ENCODE data around the gene DALRD3. TPM values are rescaled to one million over a fixed set of nuclear protein-coding genes. Genes with fewer than 3 reads are reported as not detected.

DALRD3 gene
- total and polyA plus RNA-seq, 4 donors = 7.9 to 10.6 (median 9.3) TPM

GRCh38 chr3:49032646-49033304, 14.4 kb upstream of the DALRD3 start:
- TF ChIP-seq FOXA1 (IDR thresholded peaks at IDR 0.05) = no peak
- TF ChIP-seq RAD21 (IDR thresholded peaks at IDR 0.05) = no peak
- no peak for TF ChIP-seq NR2F2 (IDR thresholded peaks at IDR 0.05)
- TF ChIP-seq EGR1 (IDR thresholded peaks at IDR 0.05; ENCODE audit: low read depth in 2 of 2) = no peak
- TF ChIP-seq ZBTB33 (IDR thresholded peaks at IDR 0.05) = no peak
- no peak for TF ChIP-seq HNF4A (conservative IDR thresholded peaks at IDR 0.05)
- TF ChIP-seq REST (IDR thresholded peaks at IDR 0.05) = no peak
- TF ChIP-seq YY1 (IDR thresholded peaks at IDR 0.05) = no peak
- TF ChIP-seq JUND (IDR thresholded peaks at IDR 0.05) = no peak
- no peak for TF ChIP-seq SP1 (IDR thresholded peaks at IDR 0.05)
- no peak for TF ChIP-seq RXRA (IDR thresholded peaks at IDR 0.05)
- TF ChIP-seq GABPA (IDR thresholded peaks at IDR 0.05 in 1 of 2, conservative IDR thresholded peaks at IDR 0.05 in 1 of 2) = no peak
- TF ChIP-seq, protein P1, sequence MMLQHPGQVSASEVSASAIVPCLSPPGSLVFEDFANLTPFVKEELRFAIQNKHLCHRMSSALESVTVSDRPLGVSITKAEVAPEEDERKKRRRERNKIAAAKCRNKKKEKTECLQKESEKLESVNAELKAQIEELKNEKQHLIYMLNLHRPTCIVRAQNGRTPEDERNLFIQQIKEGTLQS (IDR thresholded peaks at IDR 0.05) = no peak
- TF ChIP-seq CTCF (IDR thresholded peaks at IDR 0.05; ENCODE audit: low read depth, low read length, missing input control) = no peak
- TF ChIP-seq FOXA2 (IDR thresholded peaks at IDR 0.05) = no peak
- no peak for TF ChIP-seq HNF4G (IDR thresholded peaks at IDR 0.05)
- TF ChIP-seq, protein P2, sequence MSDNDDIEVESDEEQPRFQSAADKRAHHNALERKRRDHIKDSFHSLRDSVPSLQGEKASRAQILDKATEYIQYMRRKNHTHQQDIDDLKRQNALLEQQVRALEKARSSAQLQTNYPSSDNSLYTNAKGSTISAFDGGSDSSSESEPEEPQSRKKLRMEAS (IDR thresholded peaks at IDR 0.05) = no peak
- no peak for TF ChIP-seq TAF1 (conservative IDR thresholded peaks at IDR 0.05)
- H3K4me3 ChIP-seq (ENCODE audit: low read depth in 1 of 3, low read length in 3 of 3) = no peak overlapping the region
- no peak overlapping the region for H3K9ac ChIP-seq (ENCODE audit: low read depth in 1 of 2, low read length in 2 of 2)
- H3K27ac ChIP-seq (ENCODE audit: low read depth in 1 of 2, low read length in 2 of 2) = no peak overlapping the region
- H3K36me3 ChIP-seq (ENCODE audit: control insufficient read depth in 4 of 4, insufficient read depth in 3 of 4, low read depth in 1 of 4, low read length in 3 of 4) = peaks cover 7 to 38% (median 32%) of the 10 kb centered on the region in 4 donors
- H3K9me3 ChIP-seq (ENCODE audit: control insufficient read depth in 4 of 4, low read length in 3 of 4) = no peaks in the 10 kb centered on the region
- peaks cover 0 to 16% (median 10%) of the 10 kb centered on the region in 4 donors for H3K4me1 ChIP-seq (ENCODE audit: control insufficient read depth in 4 of 4, insufficient read depth in 4 of 4, low read length in 3 of 4)
- DNase-seq (ENCODE audit: low spot score) = no peak
- no peaks in the 10 kb centered on the region for H3K27me3 ChIP-seq (ENCODE audit: control insufficient read depth in 4 of 4, insufficient read depth in 4 of 4, low read length in 3 of 4)
- WGBS = 96% methylated on average over 6 of the region's 6 CpGs

Measured in liver (tissue), 9 donors.